ENCODE measurements around the gene WHRN. TPM values are rescaled to one million over a fixed set of nuclear protein-coding genes. Genes with fewer than 3 reads are reported as not detected.

WHRN gene
- polyA plus RNA-seq, 1 donor: 12.4 TPM

- no peak for DNase-seq
Observed at GRCh38 chr9:114365194-114365593, 140.1 kb downstream of the WHRN start.

- no peak for DNase-seq
Observed at GRCh38 chr9:114364134-114365041, 140.9 kb downstream of the WHRN start.

- no peak for DNase-seq
Observed at GRCh38 chr9:114363424-114363823, 141.8 kb downstream of the WHRN start.

GRCh38 chr9:114362394-114362793 is 142.9 kb downstream of the WHRN start:
- DNase-seq: no peak

GRCh38 chr9:114361542-114361941 is 143.7 kb downstream of the WHRN start:
- DNase-seq: no peak

GRCh38 chr9:114359801-114360200 is 145.5 kb downstream of the WHRN start:
- no peak for DNase-seq

GRCh38 chr9:114357911-114358328 is 147.4 kb downstream of the WHRN start:
- no peak for DNase-seq

GRCh38 chr9:114357360-114357759 is 147.9 kb downstream of the WHRN start:
- DNase-seq: no peak

- no peak for DNase-seq
Observed at GRCh38 chr9:114356792-114357191, 148.5 kb downstream of the WHRN start.

- DNase-seq: no peak
Observed at GRCh38 chr9:114355821-114356220, 149.5 kb downstream of the WHRN start.

Other genes starting within 250 kb of the WHRN start
- 0.22 TPM for gene ORM1, start 182.4 kb downstream of the WHRN start, polyA plus RNA-seq (ENCODE audit: insufficient read length)
- not detected for gene ORM2, start 175.6 kb downstream of the WHRN start, polyA plus RNA-seq (ENCODE audit: insufficient read length)
- 11.3 TPM for gene AKNA, start 117.5 kb downstream of the WHRN start, polyA plus RNA-seq (ENCODE audit: insufficient read length)
- 211 TPM for gene ATP6V1G1, start 82.3 kb upstream of the WHRN start, polyA plus RNA-seq (ENCODE audit: insufficient read length)
- 10.4 TPM for gene TMEM268, start 105.8 kb upstream of the WHRN start, polyA plus RNA-seq (ENCODE audit: insufficient read length)
- gene TEX53, start 152.3 kb upstream of the WHRN start, polyA plus RNA-seq (ENCODE audit: insufficient read length): not detected
- not detected for gene TEX48, start 176.7 kb upstream of the WHRN start, polyA plus RNA-seq (ENCODE audit: insufficient read length)